CD4-positive, alpha-beta T cell (primary cell): ENCODE results near the gene RHOD. TPM values are rescaled to one million over a fixed set of nuclear protein-coding genes. Genes with fewer than 3 reads are reported as not detected.
A peak's percentile ranks its signal among the peaks of the same experiment; 100 is the strongest.

Experiments used
- ATAC-seq: fragments of 200-7000 bp; cut with Tn5 transposase; one replicate; pipeline ENCODE4 v1.10.0; 2022; ENCODE audit warnings: mild to moderate bottlenecking; ENCODE audit not compliant: poor library complexity
- CTCF ChIA-PET: fragments of 350-600 bp; sonication (Branson Sonifier 250); formaldehyde crosslinking; loops from one replicate; lab custom pipeline; 2021; ENCODE audit warnings: antibody characterized with exemption, inconsistent platforms; lab: Charles Lee
- POLR2A ChIA-PET: fragments of 350-600 bp; sonication (Branson Sonifier 250); formaldehyde crosslinking; loops from one replicate; lab custom pipeline; 2021; ENCODE audit warnings: antibody characterized with exemption, inconsistent platforms; lab: Charles Lee
- DNase-seq, 14 experiments: peaks; one replicate each; pipeline ENCODE4 v3.0.0-alpha.2; 2013 to 2020; ENCODE audit warnings: mixed read lengths in 2 of 14
- H3K27ac ChIP-seq, 2 donors: one replicate each; pipeline versions ENCODE4 v1.5.1 to v1.7.0; 2013; ENCODE audit warnings: low read length in 2 of 2, low read depth in 1 of 2, mild to moderate bottlenecking in 1 of 2
- H3K27me3 ChIP-seq, 2 experiments: 1 replicate in 1 of 2; 2 replicates in 1 of 2; pipeline versions ENCODE4 v1.6.1 to v1.7.0; 2013; ENCODE audit warnings: low read length in 2 of 2, control low read depth in 1 of 2, mild to moderate bottlenecking in 1 of 2, moderate library complexity in 1 of 2; ENCODE audit not compliant: insufficient read depth in 2 of 2, control insufficient read depth in 1 of 2
- H3K36me3 ChIP-seq: one replicate; pipeline ENCODE4 v1.6.1; 2013; ENCODE audit warnings: low read length, control low read depth; ENCODE audit not compliant: insufficient read depth
- H3K4me1 ChIP-seq: one replicate; pipeline ENCODE4 v1.6.1; 2013; ENCODE audit warnings: low read length, control low read depth; ENCODE audit not compliant: insufficient read depth
- H3K4me3 ChIP-seq: one replicate; pipeline ENCODE4 v1.5.1; 2013; ENCODE audit warnings: mild to moderate bottlenecking, low read length, moderate library complexity
- H3K9me3 ChIP-seq, 2 experiments: 1 replicate in 1 of 2; 2 replicates in 1 of 2; pipeline versions ENCODE4 v1.6.1 to v1.7.0; 2013; ENCODE audit warnings: low read length in 2 of 2, mild to moderate bottlenecking in 2 of 2, control low read depth in 1 of 2, moderate library complexity in 1 of 2; ENCODE audit not compliant: control insufficient read depth in 1 of 2, insufficient read depth in 1 of 2
- H3K27ac Mint-ChIP-seq: one replicate; pipeline ENCODE4 v1.8.0; 2020; ENCODE audit warnings: mixed read lengths
- H3K27me3 Mint-ChIP-seq: one replicate; pipeline ENCODE4 v1.8.0; 2021; ENCODE audit warnings: mixed read lengths
- H3K36me3 Mint-ChIP-seq: one replicate; pipeline ENCODE4 v1.8.0; 2021; ENCODE audit warnings: low read depth, mixed read lengths
- H3K4me1 Mint-ChIP-seq: one replicate; pipeline ENCODE4 v1.8.0; 2021; ENCODE audit warnings: low read depth, mixed read lengths
- H3K4me3 Mint-ChIP-seq: one replicate; pipeline ENCODE4 v1.8.0; 2020; ENCODE audit warnings: mild to moderate bottlenecking, mixed read lengths
- H3K9me3 Mint-ChIP-seq: one replicate; pipeline ENCODE4 v1.8.0; 2020; ENCODE audit warnings: mixed read lengths
- intact Hi-C, 2 experiments: fragments of 100-400 bp; cut with DNase I in 1 of 2; cut with micrococcal nuclease in 1 of 2; formaldehyde crosslinking; loops; one replicate each; pipeline versions ENCODE4 v1.15.1 to v1.9.0; 2023 to 2025; cut with DNase I, micrococcal nuclease
- total RNA-seq, 174 experiments: library from RNA in 2 of 174; stranded (reverse) in 2 of 174; gene quantifications; one replicate each; pipeline ENCODE4 v1.2.3 and lab custom pipeline; 2021 to 2026
- TF ChIP-seq, protein P1 (sequence below): fragments of 200-600 bp; IDR thresholded peaks from one replicate; pipeline ENCODE4 v1.8.0; 2022; ENCODE audit warnings: antibody characterized with exemption, mild to moderate bottlenecking

RHOD gene
- total RNA-seq, 2 experiments from 2014 or later = not detected

DNA sequence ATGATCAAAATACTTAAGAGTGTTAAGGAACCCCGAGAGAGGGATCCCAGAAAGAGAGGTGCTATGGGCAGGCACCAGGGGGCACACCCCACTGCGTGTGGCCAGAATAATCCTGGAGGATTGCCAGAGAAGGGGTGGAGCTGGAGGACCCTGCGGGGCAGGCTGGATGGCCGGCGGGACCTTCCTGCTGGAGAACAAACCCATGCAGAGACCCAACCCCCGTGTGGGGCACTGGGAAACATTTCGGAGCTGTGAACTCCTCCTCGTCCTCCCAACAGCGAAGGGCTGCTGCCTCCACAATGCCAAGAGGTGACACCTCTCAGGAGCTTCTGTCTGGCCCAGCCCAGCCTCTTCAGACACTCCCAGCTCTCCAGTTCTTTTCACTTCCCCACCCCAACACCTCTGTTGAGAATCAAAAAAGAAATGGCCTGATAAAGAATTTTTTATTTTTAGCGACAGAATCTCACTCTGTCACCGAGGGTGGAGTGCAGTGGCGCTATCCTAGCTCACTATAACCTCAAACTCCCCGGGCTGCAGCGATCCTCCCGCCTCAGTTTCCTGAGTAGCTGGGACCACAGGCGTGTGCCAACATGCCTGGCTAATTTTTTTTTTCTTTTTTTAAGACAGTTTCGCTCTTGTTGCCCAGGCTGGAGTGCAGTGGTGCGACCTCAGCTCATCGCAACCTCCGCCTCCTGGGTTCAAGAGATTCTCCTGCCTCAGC is 25.6 kb downstream of the RHOD start:
- Histone ChIP-seq H3K27me3 (no peaks in the 10 kb centered on the region), H3K36me3 (no peaks in the 10 kb centered on the region), H3K4me1 (peaks cover 12% of the 10 kb centered on the region), H3K4me3 (no peak overlapping the region), H3K27ac (no peak overlapping the region), H3K9me3 (no peaks in the 10 kb centered on the region)
- no peak overlapping the region for H3K27ac Mint-ChIP-seq
- TF ChIP-seq, protein P1, sequence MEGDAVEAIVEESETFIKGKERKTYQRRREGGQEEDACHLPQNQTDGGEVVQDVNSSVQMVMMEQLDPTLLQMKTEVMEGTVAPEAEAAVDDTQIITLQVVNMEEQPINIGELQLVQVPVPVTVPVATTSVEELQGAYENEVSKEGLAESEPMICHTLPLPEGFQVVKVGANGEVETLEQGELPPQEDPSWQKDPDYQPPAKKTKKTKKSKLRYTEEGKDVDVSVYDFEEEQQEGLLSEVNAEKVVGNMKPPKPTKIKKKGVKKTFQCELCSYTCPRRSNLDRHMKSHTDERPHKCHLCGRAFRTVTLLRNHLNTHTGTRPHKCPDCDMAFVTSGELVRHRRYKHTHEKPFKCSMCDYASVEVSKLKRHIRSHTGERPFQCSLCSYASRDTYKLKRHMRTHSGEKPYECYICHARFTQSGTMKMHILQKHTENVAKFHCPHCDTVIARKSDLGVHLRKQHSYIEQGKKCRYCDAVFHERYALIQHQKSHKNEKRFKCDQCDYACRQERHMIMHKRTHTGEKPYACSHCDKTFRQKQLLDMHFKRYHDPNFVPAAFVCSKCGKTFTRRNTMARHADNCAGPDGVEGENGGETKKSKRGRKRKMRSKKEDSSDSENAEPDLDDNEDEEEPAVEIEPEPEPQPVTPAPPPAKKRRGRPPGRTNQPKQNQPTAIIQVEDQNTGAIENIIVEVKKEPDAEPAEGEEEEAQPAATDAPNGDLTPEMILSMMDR = no peak
- CTCF ChIA-PET = interaction anchor here (0.6 to 1.8 kb wide), 6 partner anchors 37 to 963 kb away, joined by 3 to 21 read pairs (median 3); partner anchors contain the start of gene KDM2A
- no peaks in the 10 kb centered on the region for H3K36me3 Mint-ChIP-seq
- POLR2A ChIA-PET = interaction anchor here (0.6 to 2.0 kb wide), 5 partner anchors 35 to 423 kb away, joined by 3 to 7 read pairs (median 3); partner anchors contain the start of gene KDM2A
- H3K9me3 Mint-ChIP-seq = no peaks in the 10 kb centered on the region
- H3K27me3 Mint-ChIP-seq = peaks cover 11% of the 10 kb centered on the region
- peak; percentile 37 for ATAC-seq
- peaks cover 11% of the 10 kb centered on the region for H3K4me1 Mint-ChIP-seq
- intact Hi-C loops = loop anchor here (5.0 kb wide), 3 partner anchors 35 to 235 kb away; partner anchors contain the start of gene KDM2A (in 1 of the 2)
- peak in 4 of 14 experiments; percentile 10 to 39 (median 21) for DNase-seq
- no peak overlapping the region for H3K4me3 Mint-ChIP-seq

- no peak overlapping the region for H3K4me3 Mint-ChIP-seq
- intact Hi-C loops = loop anchor here (5.0 kb wide), 3 partner anchors 33 to 233 kb away; partner anchors contain the start of gene KDM2A (in 1 of the 2)
- Histone ChIP-seq H3K27ac (no peak overlapping the region), H3K4me3 (no peak overlapping the region), H3K4me1 (peaks cover 12% of the 10 kb centered on the region), H3K36me3 (no peaks in the 10 kb centered on the region), H3K27me3 (no peaks in the 10 kb centered on the region), H3K9me3 (no peaks in the 10 kb centered on the region)
- no peaks in the 10 kb centered on the region for H3K9me3 Mint-ChIP-seq
- H3K36me3 Mint-ChIP-seq = no peaks in the 10 kb centered on the region
- no peak overlapping the region for H3K27ac Mint-ChIP-seq
- H3K4me1 Mint-ChIP-seq = peaks cover 11% of the 10 kb centered on the region
- ATAC-seq = no peak
- peaks cover 11% of the 10 kb centered on the region for H3K27me3 Mint-ChIP-seq
- CTCF ChIA-PET = no interaction called here
- no peak for DNase-seq
- POLR2A ChIA-PET = interaction anchor here (1.5 kb wide), 1 partner anchor 89 kb away, joined by 4 read pairs; no protein-coding TSS in a partner anchor
- TF ChIP-seq, protein P1 = no peak
Observed at GRCh38 chr11:67083786-67084366, 27.2 kb downstream of the RHOD start.

DNA sequence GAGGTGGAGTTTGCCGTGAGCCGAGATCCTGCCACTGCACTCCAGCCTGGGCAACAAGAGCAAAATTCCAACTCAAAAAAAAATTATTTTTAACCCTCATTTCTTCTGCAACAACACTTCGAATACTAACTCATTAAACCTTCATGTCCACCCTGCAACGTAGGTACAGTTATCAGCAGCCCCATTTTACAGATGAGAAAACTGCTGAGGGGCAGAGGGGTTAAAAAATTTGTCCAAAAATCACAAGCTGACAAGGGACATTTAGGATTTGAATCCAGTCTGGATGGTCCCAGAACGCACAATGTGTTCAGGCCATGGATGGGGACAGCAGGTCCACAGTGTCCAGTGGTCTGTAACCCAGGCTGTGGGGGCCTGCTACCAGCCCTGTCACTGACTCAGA is 29.0 kb downstream of the RHOD start:
- intact Hi-C loops = no loop called here
- Histone ChIP-seq H3K4me1 (peaks cover 12% of the 10 kb centered on the region), H3K4me3 (no peak overlapping the region), H3K27me3 (no peaks in the 10 kb centered on the region), H3K36me3 (no peaks in the 10 kb centered on the region), H3K27ac (no peak overlapping the region), H3K9me3 (no peaks in the 10 kb centered on the region)
- ChIA-PET CTCF (no interaction called here), POLR2A (no interaction called here)
- DNase-seq = no peak
- TF ChIP-seq, protein P1 = no peak
- Mint-ChIP-seq H3K9me3 (no peaks in the 10 kb centered on the region), H3K4me1 (peaks cover 11% of the 10 kb centered on the region), H3K27ac (no peak overlapping the region), H3K36me3 (no peaks in the 10 kb centered on the region), H3K27me3 (peaks cover 11% of the 10 kb centered on the region), H3K4me3 (no peak overlapping the region)
- no peak for ATAC-seq
